Measurements from ENCODE around the gene GZMM.
A peak's percentile ranks its signal among the peaks of the same experiment; 100 is the strongest.

DNA sequence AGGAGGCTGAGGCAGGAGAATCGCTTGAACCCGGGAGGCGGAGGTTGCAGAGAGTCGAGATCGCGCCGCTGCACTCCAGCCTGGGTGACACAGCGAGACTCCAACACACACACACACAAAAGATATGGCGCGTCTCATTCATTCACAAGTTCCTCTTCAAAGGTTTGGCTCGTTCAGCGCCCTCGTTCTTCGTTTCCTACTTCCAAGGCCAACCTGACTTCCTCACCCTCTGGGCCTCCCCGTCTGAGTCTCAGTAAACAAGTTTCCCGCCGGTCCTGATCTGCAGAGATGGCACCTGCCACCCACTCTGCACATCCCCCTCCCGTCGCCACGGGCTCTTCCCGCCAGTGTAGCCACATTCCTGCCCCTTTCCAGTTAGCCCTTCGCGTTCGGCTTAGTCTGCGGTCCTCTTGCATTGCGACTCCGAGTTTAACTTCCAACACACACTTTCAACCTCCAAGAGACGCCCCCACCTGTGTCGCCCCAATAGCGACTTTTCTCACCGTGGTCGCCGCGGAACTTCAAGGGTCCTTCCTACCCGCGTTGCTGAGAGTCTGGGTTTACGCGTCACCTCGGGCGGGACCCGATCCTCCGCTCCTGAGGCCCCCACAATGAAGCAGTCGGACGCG, 27.2 kb downstream of the GZMM start:
- no peak for TF ChIP-seq POLR2AphosphoS5 (IDR thresholded peaks at IDR 0.05; ENCODE audit: low read depth, low read length)
- no peak for TF ChIP-seq POLR2A (IDR thresholded peaks at IDR 0.05; ENCODE audit: low read depth, low read length)
- TF ChIP-seq SPI1 (IDR thresholded peaks at IDR 0.05; ENCODE audit: low read depth, low read length): peak; percentile 36; the same call in 1 of the 2 replicates
- TF ChIP-seq TAF1 (IDR thresholded peaks at IDR 0.05; ENCODE audit: low read depth, low read length): 0 out of 2 replicates have a peak, but pooled peaks have one; percentile 23
- TF ChIP-seq PAX5 (IDR thresholded peaks at IDR 0.05; ENCODE audit: insufficient read depth, low read length, severe bottlenecking): no peak
- no peak for TF ChIP-seq POU2F2 (IDR thresholded peaks at IDR 0.05; ENCODE audit: low read depth, low read length)
